T-helper 2 cell treated with Interferon-gamma antibody and Interleukin-4, amounts not matched to agents 5 μg/mL and 100 μg/mL, for 36 hours (primary cell): ENCODE results near the gene ASB14.
"Not testable (repeated sequence)": the region's sequence is repeated elsewhere in the genome, so short reads cannot be mapped to it uniquely, and the experiment has no call there.

Experiments
- DNase-seq: peaks from one replicate; pipeline ENCODE4 v3.0.0; 2021; ENCODE audit warnings: low spot score
- H3K27ac Mint-ChIP-seq: one replicate; pipeline ENCODE4 v1.8.0; 2021; ENCODE audit warnings: mild to moderate bottlenecking, mixed read lengths
- H3K27me3 Mint-ChIP-seq: one replicate; pipeline ENCODE4 v1.8.0; 2021; ENCODE audit warnings: low read depth, mixed read lengths
- H3K36me3 Mint-ChIP-seq: one replicate; pipeline ENCODE4 v1.8.0; 2021; ENCODE audit warnings: low read depth, mixed read lengths
- H3K4me1 Mint-ChIP-seq: one replicate; pipeline ENCODE4 v1.8.0; 2021; ENCODE audit warnings: low read depth, mixed read lengths
- H3K4me3 Mint-ChIP-seq: one replicate; pipeline ENCODE4 v1.8.0; 2022; ENCODE audit warnings: mild to moderate bottlenecking, moderate library complexity, mixed read lengths
- H3K9me3 Mint-ChIP-seq: one replicate; pipeline ENCODE4 v1.8.0; 2021; ENCODE audit warnings: mixed read lengths

ASB14 gene

GRCh38 chr3:57292159-57292896 lies at the start of gene ASB14:
Gene ASB14 (minus strand): TSS chr3:57292685. CDS start chr3:57292033, 652 bp downstream.
- Mint-ChIP-seq H3K9me3 (no peaks in the 10 kb centered on the region), H3K27ac (no peak within 1 kb of the TSS), H3K4me1 (peaks cover 2% of the 10 kb centered on the region), H3K4me3 (no peak within 1 kb of the TSS), H3K36me3 (no peaks in the 10 kb centered on the region), H3K27me3 (peaks cover 16% of the 10 kb centered on the region)
- DNase-seq: no peak

- DNase-seq, H3K27ac Mint-ChIP-seq, H3K4me1 Mint-ChIP-seq, H3K36me3 Mint-ChIP-seq, H3K4me3 Mint-ChIP-seq, H3K9me3 Mint-ChIP-seq: not testable (repeated sequence)
- peaks cover 31% of the 10 kb centered on the region for H3K27me3 Mint-ChIP-seq
Measured at GRCh38 chr3:57339071-57339642, 46.7 kb upstream of the ASB14 start.

GRCh38 chr3:57338272-57339070 lies 46.0 kb upstream of the ASB14 start:
- not testable (repeated sequence) for H3K36me3 Mint-ChIP-seq, H3K4me1 Mint-ChIP-seq, H3K4me3 Mint-ChIP-seq, DNase-seq, H3K27ac Mint-ChIP-seq, H3K9me3 Mint-ChIP-seq
- H3K27me3 Mint-ChIP-seq: peaks cover 27% of the 10 kb centered on the region

GRCh38 chr3:57335283-57335938 lies 42.9 kb upstream of the ASB14 start:
- no peak overlapping the region for H3K27ac Mint-ChIP-seq
- DNase-seq: no peak
- no peaks in the 10 kb centered on the region for H3K9me3 Mint-ChIP-seq
- H3K4me3 Mint-ChIP-seq: no peak overlapping the region
- H3K27me3 Mint-ChIP-seq: peaks cover 24% of the 10 kb centered on the region
- H3K36me3 Mint-ChIP-seq: no peaks in the 10 kb centered on the region
- H3K4me1 Mint-ChIP-seq: no peaks in the 10 kb centered on the region

- peaks cover 18% of the 10 kb centered on the region for H3K27me3 Mint-ChIP-seq
- H3K9me3 Mint-ChIP-seq: no peaks in the 10 kb centered on the region
- H3K36me3 Mint-ChIP-seq: no peaks in the 10 kb centered on the region
- no peak overlapping the region for H3K4me3 Mint-ChIP-seq
- DNase-seq: no peak
- no peaks in the 10 kb centered on the region for H3K4me1 Mint-ChIP-seq
- no peak overlapping the region for H3K27ac Mint-ChIP-seq
Measured at GRCh38 chr3:57331078-57331610, 38.7 kb upstream of the ASB14 start.

- not testable (repeated sequence) for DNase-seq, H3K4me1 Mint-ChIP-seq, H3K4me3 Mint-ChIP-seq, H3K27ac Mint-ChIP-seq, H3K9me3 Mint-ChIP-seq, H3K36me3 Mint-ChIP-seq
- H3K27me3 Mint-ChIP-seq: peaks cover 12% of the 10 kb centered on the region
Measured at GRCh38 chr3:57326498-57326897, 34.0 kb upstream of the ASB14 start.

GRCh38 chr3:57314204-57314603 lies 21.7 kb upstream of the ASB14 start:
- Mint-ChIP-seq H3K36me3 (no peaks in the 10 kb centered on the region), H3K9me3 (no peaks in the 10 kb centered on the region), H3K27me3 (peaks cover 25% of the 10 kb centered on the region), H3K4me3 (no peak overlapping the region), H3K4me1 (no peaks in the 10 kb centered on the region), H3K27ac (no peak overlapping the region)
- DNase-seq: no peak

GRCh38 chr3:57309769-57310360 lies 17.4 kb upstream of the ASB14 start:
- no peak for DNase-seq
- Mint-ChIP-seq H3K27ac (no peak overlapping the region), H3K4me1 (no peaks in the 10 kb centered on the region), H3K9me3 (no peaks in the 10 kb centered on the region), H3K4me3 (no peak overlapping the region), H3K36me3 (no peaks in the 10 kb centered on the region), H3K27me3 (no peaks in the 10 kb centered on the region)

- H3K4me3 Mint-ChIP-seq: not testable (repeated sequence)
Measured at GRCh38 chr3:57303520-57303919, 11.0 kb upstream of the ASB14 start.

GRCh38 chr3:57298041-57298440 lies 5.6 kb upstream of the ASB14 start:
- DNase-seq: peak; percentile 6
- no peaks in the 10 kb centered on the region for H3K4me1 Mint-ChIP-seq

More at GRCh38 chr3:57303520-57303919, 11.0 kb upstream of the ASB14 start:
- not testable (repeated sequence) for H3K9me3 Mint-ChIP-seq, DNase-seq, H3K4me1 Mint-ChIP-seq, H3K36me3 Mint-ChIP-seq, H3K27me3 Mint-ChIP-seq, H3K27ac Mint-ChIP-seq

GRCh38 chr3:57292897-57293526 lies 527 bp upstream of the ASB14 start:
- Mint-ChIP-seq H3K27ac (no peak overlapping the region), H3K27me3 (peaks cover 18% of the 10 kb centered on the region), H3K36me3 (no peaks in the 10 kb centered on the region), H3K9me3 (no peaks in the 10 kb centered on the region), H3K4me1 (peaks cover 2% of the 10 kb centered on the region), H3K4me3 (no peak overlapping the region)
- DNase-seq: no peak

More at GRCh38 chr3:57298041-57298440, 5.6 kb upstream of the ASB14 start:
- H3K27me3 Mint-ChIP-seq: peaks cover 14% of the 10 kb centered on the region
- H3K9me3 Mint-ChIP-seq: no peaks in the 10 kb centered on the region
- no peaks in the 10 kb centered on the region for H3K36me3 Mint-ChIP-seq
- no peak overlapping the region for H3K27ac Mint-ChIP-seq
- no peak overlapping the region for H3K4me3 Mint-ChIP-seq

- DNase-seq: no peak
- H3K9me3 Mint-ChIP-seq: peaks cover 5% of the 10 kb centered on the region
- no peak overlapping the region for H3K4me3 Mint-ChIP-seq
Measured at GRCh38 chr3:57288403-57288802, 4.1 kb downstream of the ASB14 start.

GRCh38 chr3:57287205-57287604 lies 5.3 kb downstream of the ASB14 start:
- peaks cover 5% of the 10 kb centered on the region for H3K9me3 Mint-ChIP-seq
- H3K4me3 Mint-ChIP-seq: no peak overlapping the region
- H3K4me1 Mint-ChIP-seq: peaks cover 2% of the 10 kb centered on the region
- no peak for DNase-seq
- H3K27me3 Mint-ChIP-seq: peaks cover 9% of the 10 kb centered on the region
- no peak overlapping the region for H3K27ac Mint-ChIP-seq
- H3K36me3 Mint-ChIP-seq: no peaks in the 10 kb centered on the region

More at GRCh38 chr3:57288403-57288802, 4.1 kb downstream of the ASB14 start:
- Mint-ChIP-seq H3K27ac (no peak overlapping the region), H3K36me3 (no peaks in the 10 kb centered on the region), H3K27me3 (peaks cover 13% of the 10 kb centered on the region), H3K4me1 (peaks cover 2% of the 10 kb centered on the region)
